DMS53 treated with DMSO at 0.1 percent for 48 hours (cell line): ENCODE measurements around the gene PWP1.
A peak's percentile ranks its signal among the peaks of the same experiment; 100 is the strongest.
"Not testable (repeated sequence)": the region's sequence is repeated elsewhere in the genome, so short reads cannot be mapped to it uniquely, and the experiment has no call there.

Source experiments
- DNase-seq: peaks from one replicate; lab custom pipeline; 2025; ENCODE audit not compliant: unreplicated experiment; lab: John Stamatoyannopoulos, UW

The PWP1 gene

DNA sequence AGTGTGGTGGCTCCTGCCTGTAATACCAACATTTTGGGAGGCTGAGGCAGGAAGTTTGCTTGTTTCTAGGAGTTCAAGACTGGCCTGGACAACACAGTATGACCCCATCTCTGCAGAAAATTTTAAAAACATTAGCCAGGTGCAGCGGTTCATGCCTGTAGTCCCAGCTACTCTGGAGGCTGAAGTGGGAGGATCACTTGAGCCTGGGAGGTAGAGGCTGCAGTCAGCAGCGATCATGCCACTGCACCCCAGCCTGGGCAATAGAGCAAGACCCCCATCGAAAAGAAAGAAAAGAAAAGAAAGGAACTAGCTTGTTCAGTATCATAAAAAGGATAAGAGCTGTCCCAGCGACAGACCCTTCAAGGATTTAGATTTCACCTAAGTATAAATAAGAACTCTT lies 18.1 kb upstream of the PWP1 start:
- no peak for DNase-seq

DNA sequence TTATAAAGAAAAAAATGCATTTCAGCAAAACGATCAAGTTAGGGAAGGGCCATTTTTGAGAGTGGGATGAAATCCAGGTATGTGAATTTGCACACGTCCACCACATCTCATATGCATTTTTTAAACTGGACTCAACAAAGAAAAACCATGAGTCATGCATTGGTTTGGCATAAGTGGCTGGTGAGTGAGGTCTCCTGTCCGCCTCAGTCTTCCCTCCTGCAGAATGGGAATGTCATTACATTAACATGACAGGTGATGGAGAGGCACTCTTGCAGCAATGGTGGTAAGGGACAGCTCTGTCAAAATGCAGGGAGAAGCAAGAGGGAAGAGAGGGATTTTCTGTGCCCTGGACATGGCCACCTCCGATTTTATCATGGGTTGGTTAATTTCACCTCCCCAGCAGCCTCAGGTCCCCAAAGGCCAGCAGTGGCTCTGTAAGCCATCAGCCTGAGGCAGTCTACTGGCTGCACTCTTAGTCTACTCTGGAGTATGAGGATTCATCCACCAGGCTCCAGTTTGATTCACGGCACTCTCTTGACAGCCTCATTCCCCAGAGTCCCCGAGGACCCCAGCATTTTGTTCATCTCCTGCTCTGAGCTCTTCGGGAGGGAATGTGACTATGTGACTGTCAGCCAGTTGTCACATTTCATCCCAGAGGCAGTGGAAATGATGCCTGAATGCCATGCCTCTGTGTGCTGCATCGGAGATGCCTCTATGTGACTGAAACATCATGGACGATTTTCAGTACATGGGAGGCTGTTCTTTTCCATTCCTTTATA lies 17.1 kb upstream of the PWP1 start:
- no peak for DNase-seq

GRCh38 chr12:107669946-107670345 lies 15.7 kb upstream of the PWP1 start:
- no peak for DNase-seq

DNA sequence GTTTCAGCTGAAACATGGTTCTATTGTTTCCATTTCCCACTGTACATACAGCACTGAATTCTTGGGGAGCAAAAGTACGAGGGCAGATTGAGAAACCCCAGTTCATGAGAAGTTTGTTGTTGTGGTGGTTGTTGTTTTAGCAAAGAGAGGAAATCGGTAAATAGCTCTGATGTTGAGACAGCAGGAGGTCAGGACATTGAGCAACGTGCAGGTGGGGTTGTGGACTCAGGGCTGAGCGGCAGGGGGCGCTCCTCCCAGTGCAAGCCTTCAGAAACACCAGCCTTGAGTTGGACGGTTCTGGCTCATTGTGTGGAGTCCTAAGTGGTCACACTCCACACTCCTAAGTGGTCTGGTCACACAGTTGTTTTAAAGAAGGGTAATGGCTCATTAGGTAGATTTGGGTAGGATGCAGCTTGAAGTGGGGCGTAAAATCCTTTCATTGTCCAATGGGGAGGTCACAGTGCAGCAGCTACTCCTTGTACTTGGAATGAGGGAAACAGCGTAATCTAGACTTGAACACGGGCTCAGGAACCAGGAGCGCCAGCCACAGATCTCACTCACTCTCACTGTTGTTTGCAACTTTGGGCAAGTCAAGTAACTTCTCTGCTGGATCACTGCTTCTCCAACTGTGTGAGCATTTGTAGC lies 14.5 kb upstream of the PWP1 start:
- DNase-seq: no peak

GRCh38 chr12:107677671-107678070 lies 7.9 kb upstream of the PWP1 start:
- DNase-seq: no peak

DNA sequence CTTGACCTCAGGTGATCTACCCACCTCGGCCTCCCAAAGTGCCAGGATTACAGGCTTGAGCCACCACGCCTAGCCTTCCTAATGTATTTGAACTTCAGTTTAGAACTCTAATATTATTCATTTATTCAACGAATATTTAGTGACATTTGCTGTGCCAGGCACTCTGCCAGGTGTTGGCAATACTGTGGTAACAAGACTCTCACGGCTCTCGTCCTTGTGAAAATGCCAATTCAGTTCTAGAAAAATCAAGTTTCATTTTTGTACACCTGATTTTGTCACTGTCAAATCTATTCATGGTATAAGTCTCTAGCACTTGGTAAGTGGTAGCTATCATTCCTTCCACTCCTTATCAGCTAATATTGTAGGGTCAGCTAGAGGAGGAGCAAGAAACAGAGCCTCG lies 6.3 kb upstream of the PWP1 start:
- no peak for DNase-seq

- DNase-seq: no peak
Observed at GRCh38 chr12:107681455-107681835, 4.2 kb upstream of the PWP1 start.

DNA sequence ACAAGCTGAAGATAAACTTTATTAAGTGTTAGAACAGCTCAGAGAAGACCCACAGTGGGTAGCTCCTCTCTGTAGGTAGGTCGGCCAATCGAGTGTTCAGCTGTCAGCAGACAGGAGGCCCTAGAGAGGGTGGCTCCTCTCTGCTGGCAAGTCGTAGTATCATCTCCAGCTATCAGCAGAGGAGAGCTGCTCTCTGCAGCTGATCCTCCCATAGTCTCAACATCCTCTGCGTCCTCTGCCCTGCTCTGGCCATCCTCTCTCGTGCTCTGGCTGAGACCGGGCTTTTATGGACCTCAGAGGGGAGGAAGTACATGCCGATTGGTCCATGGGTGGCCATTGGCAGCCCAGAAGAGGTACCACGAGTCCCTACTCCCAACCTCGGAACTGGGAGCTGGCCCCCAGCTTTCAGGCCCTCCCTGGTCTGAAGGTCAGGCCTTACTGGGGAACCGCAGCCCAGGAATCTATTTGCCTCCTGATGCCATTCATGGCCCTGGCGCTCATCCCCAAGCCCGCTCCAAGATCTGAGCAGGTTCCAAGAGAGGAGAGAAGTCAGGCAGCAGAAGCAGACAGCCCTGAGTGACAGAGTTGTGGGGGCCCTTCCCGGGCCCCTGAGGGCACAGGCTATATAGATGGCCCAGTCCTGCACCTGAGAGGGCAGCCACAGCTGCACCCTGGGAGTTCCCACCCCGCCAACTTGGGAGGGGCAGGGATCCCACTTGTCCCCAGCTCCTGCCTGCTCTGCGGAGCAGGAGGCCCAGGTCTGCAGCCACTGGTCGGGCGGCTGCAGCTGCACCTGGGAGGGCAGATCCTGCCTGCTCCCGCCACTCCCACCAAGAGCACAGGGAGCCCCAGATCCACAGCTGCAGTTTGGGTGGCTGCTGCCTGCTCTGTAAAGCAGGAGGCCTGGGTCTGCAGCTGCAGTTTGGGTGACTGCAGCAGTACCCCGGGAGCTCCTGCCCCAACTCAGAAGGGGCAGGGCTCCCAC lies 3.5 kb upstream of the PWP1 start:
- no peak for DNase-seq

DNA sequence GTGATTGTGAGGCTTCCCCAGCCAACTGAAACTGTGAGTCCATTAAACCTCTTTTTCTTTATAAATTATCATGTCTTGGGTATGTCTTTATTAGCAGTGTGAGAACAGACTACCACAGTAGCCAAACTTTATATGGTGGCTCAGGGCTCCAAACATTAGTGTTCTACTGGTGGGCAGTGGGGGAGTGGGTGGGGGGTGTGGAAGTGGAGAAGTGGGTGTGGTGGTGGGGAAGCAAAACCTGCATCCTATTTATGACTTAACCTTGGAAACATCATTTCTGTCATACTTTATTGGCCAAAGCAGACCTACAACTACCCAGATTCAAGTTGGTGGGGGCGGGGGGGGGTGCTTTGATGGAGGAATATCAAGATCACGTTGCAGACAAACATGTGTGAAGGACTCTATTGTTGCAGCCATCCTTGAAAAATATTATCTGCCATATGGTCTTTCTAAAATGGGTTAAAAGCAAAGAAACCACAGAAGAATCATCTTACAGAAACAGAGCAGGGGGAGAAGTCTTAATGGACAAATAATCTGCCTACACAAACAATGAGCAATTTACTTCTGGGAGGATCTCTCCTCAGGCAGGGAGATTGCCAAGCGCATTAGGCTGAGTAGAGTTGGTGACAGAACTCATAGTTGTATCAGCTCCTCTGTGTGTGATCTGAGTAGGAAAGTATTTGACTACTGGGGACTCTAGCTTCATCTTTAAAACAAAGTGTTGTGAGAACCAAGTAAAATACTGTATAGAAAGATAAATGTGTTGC lies 1.4 kb upstream of the PWP1 start:
- no peak for DNase-seq

- peak; percentile 37 for DNase-seq
Observed at GRCh38 chr12:107684990-107685359, 624 bp upstream of the PWP1 start.

GRCh38 chr12:107695772-107696171 lies 10.2 kb downstream of the PWP1 start:
- DNase-seq: peak; percentile 15

GRCh38 chr12:107702106-107702505 lies 16.5 kb downstream of the PWP1 start:
- no peak for DNase-seq

DNA sequence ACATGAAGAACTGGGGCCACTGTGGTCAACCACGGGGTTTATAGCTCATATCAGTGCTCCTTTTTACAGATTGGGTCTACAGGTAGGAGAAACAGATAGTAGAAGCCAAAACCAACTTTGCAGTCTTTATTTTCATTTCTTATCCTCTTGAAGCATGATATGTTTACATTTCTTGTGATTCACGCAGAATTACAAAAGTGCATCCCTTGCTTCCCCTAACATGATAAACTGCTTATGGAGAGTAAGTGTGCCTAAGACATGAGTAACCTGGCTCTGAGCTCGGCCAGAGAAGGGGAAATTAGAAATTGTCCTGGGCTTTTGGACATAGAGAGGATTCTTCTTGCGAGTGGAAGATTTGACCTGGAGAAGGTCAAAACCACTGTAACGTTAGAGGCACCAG lies 18.4 kb downstream of the PWP1 start:
- no peak for DNase-seq

GRCh38 chr12:107705522-107705921 lies 19.9 kb downstream of the PWP1 start:
- not testable (repeated sequence) for DNase-seq

- no peak for DNase-seq
Observed at GRCh38 chr12:107715780-107716179, 30.2 kb downstream of the PWP1 start.

GRCh38 chr12:107718606-107719005 lies 33.0 kb downstream of the PWP1 start:
- DNase-seq: no peak

GRCh38 chr12:107727327-107727726 lies 41.7 kb downstream of the PWP1 start:
- not testable (repeated sequence) for DNase-seq

GRCh38 chr12:107727742-107728141 lies 42.1 kb downstream of the PWP1 start:
- DNase-seq: not testable (repeated sequence)

DNA sequence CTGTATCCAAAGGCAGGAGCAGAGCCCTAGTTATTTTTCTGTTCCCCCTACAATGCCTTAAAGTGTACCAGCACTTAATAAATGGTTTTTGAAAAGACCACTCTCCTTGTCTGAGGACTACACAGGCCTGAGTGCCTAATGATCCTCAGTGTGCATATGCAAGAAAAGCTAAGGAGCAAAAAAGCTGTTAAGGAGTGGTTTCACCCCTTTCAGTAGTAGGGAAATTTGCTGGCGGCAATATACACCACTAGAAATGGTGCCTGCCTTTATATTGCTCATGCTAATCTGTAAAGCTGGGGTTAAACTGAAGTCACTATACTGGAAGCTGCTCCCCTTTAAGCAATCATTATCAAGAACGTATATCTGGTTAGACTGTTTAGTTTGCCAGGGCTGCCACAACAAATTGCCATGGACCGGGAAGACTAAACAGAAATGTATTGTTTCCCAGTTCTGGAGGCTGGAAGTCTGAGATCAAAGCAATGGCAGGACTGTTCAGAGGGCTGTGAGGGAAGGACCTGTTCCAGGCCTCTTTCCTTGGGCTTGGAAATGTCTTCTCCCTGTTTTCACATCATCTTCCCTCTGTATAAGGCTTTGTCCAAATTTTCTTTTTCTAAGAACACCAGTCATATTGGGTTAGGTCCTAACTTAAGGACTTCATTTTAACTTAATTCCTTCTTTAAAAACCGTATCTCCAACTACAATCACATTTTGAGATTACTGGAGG lies 45.2 kb downstream of the PWP1 start:
- no peak for DNase-seq

DNA sequence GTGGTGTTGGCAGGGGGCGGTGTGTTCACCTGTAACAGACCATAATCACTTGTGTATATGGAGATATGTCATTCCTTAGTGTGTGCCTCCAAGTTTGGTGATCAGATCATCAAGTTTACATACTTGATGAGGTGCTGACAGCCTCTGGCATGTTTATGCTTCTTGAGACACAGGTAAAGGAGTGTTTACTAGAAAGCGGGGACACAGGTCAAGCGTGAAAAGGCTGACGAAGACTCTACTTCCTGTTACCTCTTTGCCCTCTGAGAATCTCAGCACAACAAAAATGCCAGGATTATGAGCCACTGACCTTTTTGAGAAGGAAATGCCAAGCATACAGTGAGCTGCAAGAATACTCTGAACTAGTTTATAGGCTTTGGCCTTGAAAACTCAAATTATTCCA lies 45.8 kb downstream of the PWP1 start:
- peak; percentile 17 for DNase-seq
